Midbrain (tissue), 1 donor: Measurements from ENCODE around the gene LIN54.
A peak's percentile ranks its signal among the peaks of the same experiment; 100 is the strongest.
"Not testable (repeated sequence)": the region's sequence is repeated elsewhere in the genome, so short reads cannot be mapped to it uniquely, and the experiment has no call there.

Source experiments
- DNase-seq: peaks from one replicate; lab custom pipeline; 2025; lab: John Stamatoyannopoulos, UW

Gene LIN54

GRCh38 chr4:83012200-83012686 is 1.6 kb upstream of the LIN54 start:
- peak; percentile 49 for DNase-seq

- peak; percentile 40 for DNase-seq
These were observed 1.1 kb upstream of the LIN54 start for GRCh38 chr4:83011689-83012199.

- DNase-seq, result peak; percentile 39
These were observed 507 bp downstream of the LIN54 start for GRCh38 chr4:83010111-83010521.

GRCh38 chr4:83009529-83009928 is 1.1 kb downstream of the LIN54 start:
- no peak for DNase-seq

GRCh38 chr4:83003044-83003791 is 7.4 kb downstream of the LIN54 start:
- DNase-seq, result not testable (repeated sequence)

GRCh38 chr4:83002329-83002728 is 8.3 kb downstream of the LIN54 start:
- no peak for DNase-seq

GRCh38 chr4:82998898-82999297 is 11.7 kb downstream of the LIN54 start:
- DNase-seq, result no peak

- no peak for DNase-seq
These were observed 15.8 kb downstream of the LIN54 start for GRCh38 chr4:82994834-82995233.

GRCh38 chr4:82989575-82990429 is 20.8 kb downstream of the LIN54 start:
- no peak for DNase-seq

GRCh38 chr4:82988323-82988832 is 22.2 kb downstream of the LIN54 start:
- DNase-seq, result no peak

- not testable (repeated sequence) for DNase-seq
These were observed 23.1 kb downstream of the LIN54 start for GRCh38 chr4:82987519-82987918.

- DNase-seq, result no peak
These were observed 26.2 kb downstream of the LIN54 start for GRCh38 chr4:82984459-82984858.

- no peak for DNase-seq
These were observed 27.2 kb downstream of the LIN54 start for GRCh38 chr4:82983444-82983843.

GRCh38 chr4:82981138-82981537 is 29.5 kb downstream of the LIN54 start:
- no peak for DNase-seq

- no peak for DNase-seq
These were observed 34.8 kb downstream of the LIN54 start for GRCh38 chr4:82975792-82976191.

GRCh38 chr4:82969414-82969813 is 41.2 kb downstream of the LIN54 start:
- DNase-seq, result no peak

- no peak for DNase-seq
These were observed 41.7 kb downstream of the LIN54 start for GRCh38 chr4:82968972-82969371.

GRCh38 chr4:82965763-82966162 is 44.9 kb downstream of the LIN54 start:
- no peak for DNase-seq

- no peak for DNase-seq
These were observed 53.6 kb downstream of the LIN54 start for GRCh38 chr4:82957045-82957444.

GRCh38 chr4:82954212-82954611 is 56.4 kb downstream of the LIN54 start:
- DNase-seq, result no peak

- DNase-seq, result no peak
These were observed 59.4 kb downstream of the LIN54 start for GRCh38 chr4:82951196-82951595.

- no peak for DNase-seq
These were observed 61.9 kb downstream of the LIN54 start for GRCh38 chr4:82948647-82949204.
